Upper lobe of right lung (tissue), 1 donor: ENCODE measurements around the gene CCNB3. TPM values are rescaled to one million over a fixed set of nuclear protein-coding genes. Genes with fewer than 3 reads are reported as not detected.

Experiments
- ATAC-seq: fragments of 200-7000 bp; cut with Tn5 transposase; one replicate; pipeline ENCODE4 v1.9.1; 2020; ENCODE audit warnings: mild to moderate bottlenecking, moderate library complexity
- DNase-seq: peaks from one replicate; pipeline ENCODE4 v3.0.0-alpha.2; 2020
- H3K27ac ChIP-seq: fragments of 200-600 bp; one replicate; pipeline ENCODE4 v1.8.0; 2022
- H3K27me3 ChIP-seq: fragments of 200-600 bp; one replicate; pipeline ENCODE4 v1.8.0; 2022; ENCODE audit warnings: mild to moderate bottlenecking
- H3K36me3 ChIP-seq: fragments of 200-600 bp; one replicate; pipeline ENCODE4 v1.8.0; 2022
- H3K4me1 ChIP-seq: fragments of 200-600 bp; one replicate; pipeline ENCODE4 v1.8.0; 2022
- H3K4me3 ChIP-seq: fragments of 200-600 bp; one replicate; pipeline ENCODE4 v1.8.0; 2022; ENCODE audit warnings: mild to moderate bottlenecking
- H3K9me3 ChIP-seq: fragments of 200-600 bp; one replicate; pipeline ENCODE4 v1.8.0; 2022
- intact Hi-C: fragments of 100-400 bp; cut with DNase I; formaldehyde crosslinking; loops from one replicate; pipeline ENCODE4 v1.11.0; 2022
- total RNA-seq: library from RNA; stranded (reverse); fragmentation: NEBNext Ultra II Directional; extraction: Animal tissue kit (Norgen Biotek cat#: 25700); gene quantifications from one replicate; pipeline ENCODE4 v1.2.1, GENCODE V29; 2021
- TF ChIP-seq, protein P1 (sequence below): fragments of 200-600 bp; IDR thresholded peaks from one replicate; pipeline ENCODE4 v1.8.0; 2022; ENCODE audit warnings: antibody characterized with exemption
- donor health status: DM: no; HTN: yes; CAD: no; lungs with severe emphysema.

CCNB3 gene
- total RNA-seq, 1 donor from 2014 or later: 0.46 TPM

DNA sequence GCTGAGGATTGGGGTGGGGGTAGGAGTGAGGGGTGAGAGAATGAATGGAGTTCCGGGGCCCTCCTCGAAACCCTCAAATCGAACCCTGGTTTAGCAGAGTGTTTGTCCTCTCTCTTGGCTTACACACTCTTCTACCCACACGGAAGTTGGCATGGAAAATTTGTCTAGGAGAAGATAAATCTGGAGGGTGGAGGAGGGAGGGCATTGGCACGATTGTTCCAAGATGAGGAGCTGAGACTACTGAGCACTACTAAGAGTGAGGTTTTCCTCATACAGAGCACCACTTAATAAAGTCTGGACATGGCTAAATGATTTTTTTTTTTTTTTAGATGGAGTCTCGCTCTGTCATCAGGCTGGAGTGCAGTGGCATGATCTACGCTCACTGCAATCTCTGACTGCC lies 37.2 kb upstream of the CCNB3 start:
- no peaks in the 10 kb centered on the region for H3K4me1 ChIP-seq
- TF ChIP-seq, protein P1, sequence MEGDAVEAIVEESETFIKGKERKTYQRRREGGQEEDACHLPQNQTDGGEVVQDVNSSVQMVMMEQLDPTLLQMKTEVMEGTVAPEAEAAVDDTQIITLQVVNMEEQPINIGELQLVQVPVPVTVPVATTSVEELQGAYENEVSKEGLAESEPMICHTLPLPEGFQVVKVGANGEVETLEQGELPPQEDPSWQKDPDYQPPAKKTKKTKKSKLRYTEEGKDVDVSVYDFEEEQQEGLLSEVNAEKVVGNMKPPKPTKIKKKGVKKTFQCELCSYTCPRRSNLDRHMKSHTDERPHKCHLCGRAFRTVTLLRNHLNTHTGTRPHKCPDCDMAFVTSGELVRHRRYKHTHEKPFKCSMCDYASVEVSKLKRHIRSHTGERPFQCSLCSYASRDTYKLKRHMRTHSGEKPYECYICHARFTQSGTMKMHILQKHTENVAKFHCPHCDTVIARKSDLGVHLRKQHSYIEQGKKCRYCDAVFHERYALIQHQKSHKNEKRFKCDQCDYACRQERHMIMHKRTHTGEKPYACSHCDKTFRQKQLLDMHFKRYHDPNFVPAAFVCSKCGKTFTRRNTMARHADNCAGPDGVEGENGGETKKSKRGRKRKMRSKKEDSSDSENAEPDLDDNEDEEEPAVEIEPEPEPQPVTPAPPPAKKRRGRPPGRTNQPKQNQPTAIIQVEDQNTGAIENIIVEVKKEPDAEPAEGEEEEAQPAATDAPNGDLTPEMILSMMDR: no peak
- H3K36me3 ChIP-seq: no peaks in the 10 kb centered on the region
- no peaks in the 10 kb centered on the region for H3K9me3 ChIP-seq
- H3K27me3 ChIP-seq: no peaks in the 10 kb centered on the region
- no peak for DNase-seq
- no peak for ATAC-seq
- H3K27ac ChIP-seq: no peak overlapping the region
- intact Hi-C loops: no loop called here
- no peak overlapping the region for H3K4me3 ChIP-seq

DNA sequence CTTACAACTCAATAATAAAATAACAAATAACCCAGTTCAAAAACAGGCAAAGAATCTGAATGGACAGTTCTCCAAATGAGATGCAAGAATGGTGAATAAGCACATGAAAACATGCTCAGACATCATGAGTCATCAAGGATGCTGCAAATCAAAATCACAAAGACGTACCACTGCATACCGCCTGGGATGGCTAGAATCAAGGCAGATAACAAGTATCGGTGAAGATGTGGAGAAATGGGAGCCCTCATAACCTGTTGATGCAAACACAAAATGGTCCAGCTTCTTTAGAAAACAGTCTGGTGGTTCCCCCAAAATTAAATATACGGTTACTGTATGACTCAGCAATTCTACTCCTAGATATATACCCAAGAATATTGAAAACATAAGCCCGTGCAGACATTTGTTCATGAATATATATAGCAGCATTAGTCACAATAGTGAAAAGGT lies 36.3 kb upstream of the CCNB3 start:
- intact Hi-C loops: no loop called here
- TF ChIP-seq, protein P1: no peak
- Histone ChIP-seq H3K27me3 (no peaks in the 10 kb centered on the region), H3K4me1 (no peaks in the 10 kb centered on the region), H3K27ac (no peak overlapping the region), H3K4me3 (no peak overlapping the region), H3K36me3 (no peaks in the 10 kb centered on the region), H3K9me3 (no peaks in the 10 kb centered on the region)
- ATAC-seq: no peak
- DNase-seq: no peak

DNA sequence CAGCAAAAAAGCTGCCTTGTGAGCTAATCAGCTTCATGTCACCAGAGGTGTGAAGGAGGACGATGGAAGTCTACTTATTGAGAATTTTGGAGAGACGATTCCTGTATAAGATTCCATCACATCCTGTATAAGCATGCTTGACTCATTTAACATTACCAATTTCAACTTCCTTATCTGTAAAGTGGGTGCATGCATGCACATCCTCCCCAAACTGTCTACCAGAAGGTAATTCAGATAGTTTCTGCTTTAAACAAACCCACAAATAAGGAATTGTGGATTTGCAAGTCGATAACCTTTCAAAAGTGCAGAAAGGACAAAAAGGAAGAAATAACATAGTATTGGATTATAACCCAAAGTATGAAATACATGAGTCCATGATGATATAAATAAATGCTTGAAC lies 34.8 kb upstream of the CCNB3 start:
- TF ChIP-seq, protein P1: no peak
- no peak for ATAC-seq
- Histone ChIP-seq H3K4me3 (no peak overlapping the region), H3K4me1 (no peaks in the 10 kb centered on the region), H3K27ac (no peak overlapping the region), H3K36me3 (no peaks in the 10 kb centered on the region), H3K27me3 (no peaks in the 10 kb centered on the region), H3K9me3 (no peaks in the 10 kb centered on the region)
- DNase-seq: no peak
- intact Hi-C loops: no loop called here

DNA sequence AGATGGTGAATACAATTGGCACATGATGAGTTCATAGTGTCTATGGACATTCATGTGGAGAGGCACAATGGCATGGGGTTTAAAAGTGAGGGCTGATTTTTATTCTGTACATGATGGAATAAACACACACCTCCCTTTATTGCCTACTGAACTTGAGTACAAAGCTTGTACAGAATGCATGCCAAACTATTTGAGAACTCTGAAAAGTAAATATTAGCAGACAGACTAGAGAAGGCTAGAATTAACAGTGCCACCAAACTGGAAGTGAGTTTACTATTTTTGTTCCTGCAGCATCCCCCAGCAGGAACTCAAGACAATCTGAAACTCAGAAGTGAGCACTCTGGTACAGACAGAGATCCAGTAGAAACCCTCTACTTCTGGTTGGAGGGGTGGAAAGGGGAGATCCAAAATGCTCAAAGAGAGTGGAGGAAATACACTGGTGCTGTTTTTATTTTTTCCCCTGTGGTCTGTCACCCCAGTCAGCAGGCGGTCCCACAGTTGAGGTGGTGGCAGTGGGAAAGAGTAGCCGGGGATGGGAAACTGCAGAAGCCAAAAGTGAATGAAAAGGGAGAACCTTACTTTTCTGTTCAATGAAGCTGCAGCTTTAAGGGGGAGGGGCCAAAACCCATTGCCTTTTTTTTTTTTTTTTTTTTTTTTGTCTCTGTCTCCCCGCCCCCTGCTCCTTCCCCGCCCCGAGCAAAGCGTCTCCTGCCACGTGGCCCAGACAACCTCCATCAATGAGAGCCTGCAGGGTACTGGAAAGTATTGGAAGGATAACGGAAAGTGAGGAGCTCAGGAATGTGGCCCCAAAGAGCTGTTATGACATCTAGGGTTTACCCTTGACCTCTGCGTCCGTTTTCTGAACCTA lies 24.3 kb upstream of the CCNB3 start:
- Histone ChIP-seq H3K27me3 (no peaks in the 10 kb centered on the region), H3K27ac (no peak overlapping the region), H3K4me3 (no peak overlapping the region), H3K4me1 (no peaks in the 10 kb centered on the region), H3K36me3 (no peaks in the 10 kb centered on the region), H3K9me3 (no peaks in the 10 kb centered on the region)
- TF ChIP-seq, protein P1: no peak
- intact Hi-C loops: no loop called here
- no peak for DNase-seq
- no peak for ATAC-seq

DNA sequence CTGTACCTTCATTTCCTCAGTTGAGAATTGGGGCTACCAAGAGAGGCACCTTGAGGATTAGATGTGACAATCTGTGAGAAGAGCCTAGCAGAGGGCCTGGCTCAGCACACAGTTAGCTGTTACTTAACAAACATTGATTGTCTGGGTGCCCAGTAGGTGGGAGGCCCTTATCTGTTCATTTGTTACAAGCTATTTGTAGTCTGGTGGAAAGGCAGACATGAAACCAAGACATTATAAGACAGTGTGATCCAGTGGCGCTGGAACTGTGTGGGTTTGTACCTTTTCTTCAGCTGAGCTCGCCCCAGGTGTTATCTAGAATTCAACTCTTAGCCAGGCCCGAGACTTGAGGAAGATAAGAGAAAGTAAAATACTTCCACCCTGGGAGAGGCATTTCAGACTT lies 20.7 kb upstream of the CCNB3 start:
- no peak overlapping the region for H3K4me3 ChIP-seq
- H3K27me3 ChIP-seq: no peaks in the 10 kb centered on the region
- H3K9me3 ChIP-seq: no peaks in the 10 kb centered on the region
- TF ChIP-seq, protein P1: no peak
- no peak overlapping the region for H3K27ac ChIP-seq
- no peak for ATAC-seq
- intact Hi-C loops: no loop called here
- no peak for DNase-seq
- H3K4me1 ChIP-seq: no peaks in the 10 kb centered on the region
- no peaks in the 10 kb centered on the region for H3K36me3 ChIP-seq
